Neural crest cell (in vitro differentiated cells): Measurements from ENCODE around the gene CADPS. TPM values are rescaled to one million over a fixed set of nuclear protein-coding genes. Genes with fewer than 3 reads are reported as not detected.

Source experiments
- DNase-seq: peaks from one replicate; pipeline ENCODE4 v3.0.0; 2021; ENCODE audit warnings: low read depth, mixed read lengths, low spot score
- H3K27ac Mint-ChIP-seq: one replicate; pipeline ENCODE4 v1.8.0; 2021; ENCODE audit warnings: mild to moderate bottlenecking, mixed read lengths; ENCODE audit not compliant: unreplicated experiment
- H3K27me3 Mint-ChIP-seq: 2 replicates; pipeline ENCODE4 v1.8.0; 2021; ENCODE audit warnings: low read depth, mild to moderate bottlenecking, mixed read lengths
- H3K36me3 Mint-ChIP-seq: 2 replicates; pipeline ENCODE4 v1.8.0; 2021; ENCODE audit warnings: low read depth, mild to moderate bottlenecking, mixed read lengths
- H3K4me1 Mint-ChIP-seq: 2 replicates; pipeline ENCODE4 v1.8.0; 2021; ENCODE audit warnings: mixed read lengths
- H3K4me3 Mint-ChIP-seq: one replicate; pipeline ENCODE4 v1.8.0; 2021; ENCODE audit warnings: mild to moderate bottlenecking, mixed read lengths
- H3K9me3 Mint-ChIP-seq: 2 replicates; pipeline ENCODE4 v1.8.0; 2021; ENCODE audit warnings: mixed read lengths
- CTCF ChIP-seq: fragments of 200-600 bp; sonication (generic); conservative IDR thresholded peaks from 2 replicates; pipeline ENCODE4 v1.5.0; 2021; ENCODE audit warnings: antibody characterized with exemption, mild to moderate bottlenecking
- total RNA-seq: library from RNA; stranded (reverse); gene quantifications from 2 replicates; pipeline ENCODE4 v1.2.1, GENCODE V29; 2021

The CADPS gene
- total RNA-seq, 1 donor from 2014 or later: 9.3 TPM

GRCh38 chr3:62803276-62803675 lies 71.9 kb downstream of the CADPS start:
- Mint-ChIP-seq H3K9me3 (peaks cover 5% of the 10 kb centered on the region), H3K27ac (no peak overlapping the region), H3K4me3 (no peak overlapping the region), H3K4me1 (peaks cover 16% of the 10 kb centered on the region), H3K27me3 (peaks cover 4% of the 10 kb centered on the region), H3K36me3 (no peaks in the 10 kb centered on the region)
- DNase-seq: no peak
- no peak for TF ChIP-seq CTCF

- H3K9me3 Mint-ChIP-seq: no peaks in the 10 kb centered on the region
- H3K36me3 Mint-ChIP-seq: no peaks in the 10 kb centered on the region
- no peak overlapping the region for H3K4me3 Mint-ChIP-seq
- H3K4me1 Mint-ChIP-seq: no peaks in the 10 kb centered on the region
- peaks cover 4% of the 10 kb centered on the region for H3K27me3 Mint-ChIP-seq
- TF ChIP-seq CTCF: no peak
- no peak for DNase-seq
- no peak overlapping the region for H3K27ac Mint-ChIP-seq
Observed at GRCh38 chr3:62798000-62798399, 77.2 kb downstream of the CADPS start.

- Mint-ChIP-seq H3K36me3 (no peaks in the 10 kb centered on the region), H3K4me3 (no peak overlapping the region), H3K4me1 (no peaks in the 10 kb centered on the region), H3K27me3 (peaks cover 4% of the 10 kb centered on the region), H3K9me3 (no peaks in the 10 kb centered on the region), H3K27ac (no peak overlapping the region)
- no peak for TF ChIP-seq CTCF
- DNase-seq: no peak
Observed at GRCh38 chr3:62797132-62797531, 78.1 kb downstream of the CADPS start.

- Mint-ChIP-seq H3K27me3 (peaks cover 4% of the 10 kb centered on the region), H3K4me1 (no peaks in the 10 kb centered on the region), H3K36me3 (no peaks in the 10 kb centered on the region), H3K9me3 (no peaks in the 10 kb centered on the region), H3K4me3 (no peak overlapping the region), H3K27ac (no peak overlapping the region)
- no peak for TF ChIP-seq CTCF
- DNase-seq: no peak
Observed at GRCh38 chr3:62795978-62796657, 79.1 kb downstream of the CADPS start.

- Mint-ChIP-seq H3K9me3 (no peaks in the 10 kb centered on the region), H3K27me3 (no peaks in the 10 kb centered on the region), H3K27ac (no peak overlapping the region), H3K4me3 (no peak overlapping the region), H3K4me1 (no peaks in the 10 kb centered on the region), H3K36me3 (no peaks in the 10 kb centered on the region)
- DNase-seq: no peak
- no peak for TF ChIP-seq CTCF
Observed at GRCh38 chr3:62793946-62794345, 81.3 kb downstream of the CADPS start.
